Measurements from ENCODE around the gene ZCCHC24.
"Not testable (repeated sequence)": the region's sequence is repeated elsewhere in the genome, so short reads cannot be mapped to it uniquely, and the experiment has no call there.

Gene ZCCHC24

DNA sequence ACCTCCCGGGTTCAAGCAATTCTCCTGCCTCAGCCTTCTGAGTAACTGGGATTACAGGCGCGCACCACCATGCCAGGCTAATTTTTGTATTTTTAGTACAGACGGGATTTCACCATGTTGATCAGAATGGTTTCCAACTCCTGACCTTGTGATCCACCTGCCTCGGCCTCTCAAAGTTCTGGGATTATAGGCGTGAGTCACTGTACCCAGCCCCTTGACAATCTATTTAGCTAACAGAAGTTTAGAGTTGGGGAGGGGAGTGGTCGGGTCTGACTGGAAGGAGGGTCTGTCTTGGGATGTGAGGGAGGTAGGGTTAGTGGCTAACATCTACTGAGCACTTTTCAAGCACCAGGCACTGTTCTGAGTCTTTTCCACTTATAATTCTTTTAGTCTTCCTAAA is 27.0 kb upstream of the ZCCHC24 start:
- DNase-seq: no peak

DNA sequence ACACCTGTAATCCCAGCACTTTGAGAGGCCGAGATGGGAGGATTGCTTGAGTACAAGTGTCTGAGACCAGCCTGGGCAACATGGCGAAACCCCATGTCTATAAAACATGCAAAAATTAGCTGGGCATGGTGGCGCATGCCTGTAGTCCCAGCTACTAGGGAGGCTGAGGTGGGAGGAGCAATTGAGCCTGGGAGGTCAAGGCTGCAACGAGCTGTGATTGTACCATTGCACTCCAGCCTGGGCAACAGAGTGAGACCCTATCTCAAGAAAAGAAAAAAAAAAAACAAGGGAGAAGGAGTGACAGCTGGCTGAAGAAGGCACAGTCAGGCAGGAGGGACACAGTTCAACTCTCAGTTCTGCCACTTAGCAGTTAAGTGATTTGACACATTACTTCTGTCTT is 26.4 kb upstream of the ZCCHC24 start:
- DNase-seq: no peak

DNA sequence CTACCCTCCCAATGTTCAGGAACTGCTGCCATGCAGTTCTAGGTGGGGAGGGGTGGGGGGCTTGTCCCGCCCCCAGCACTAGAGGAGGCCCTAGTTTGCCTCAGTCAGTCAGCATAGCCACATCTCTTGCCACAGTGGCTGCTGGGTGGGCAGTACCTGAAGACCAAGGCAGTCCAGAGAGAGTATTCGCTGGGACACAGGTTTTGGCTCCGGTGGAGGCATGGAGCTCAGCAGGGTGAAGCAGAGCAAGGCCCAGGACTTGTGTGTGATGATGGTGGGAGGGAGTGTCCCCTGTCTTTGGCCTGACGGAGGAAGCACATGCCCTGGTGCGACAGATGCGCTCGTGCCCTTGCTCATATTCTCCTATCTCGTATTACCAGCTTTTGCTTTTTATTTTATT is 24.7 kb upstream of the ZCCHC24 start:
- no peak for DNase-seq

DNA sequence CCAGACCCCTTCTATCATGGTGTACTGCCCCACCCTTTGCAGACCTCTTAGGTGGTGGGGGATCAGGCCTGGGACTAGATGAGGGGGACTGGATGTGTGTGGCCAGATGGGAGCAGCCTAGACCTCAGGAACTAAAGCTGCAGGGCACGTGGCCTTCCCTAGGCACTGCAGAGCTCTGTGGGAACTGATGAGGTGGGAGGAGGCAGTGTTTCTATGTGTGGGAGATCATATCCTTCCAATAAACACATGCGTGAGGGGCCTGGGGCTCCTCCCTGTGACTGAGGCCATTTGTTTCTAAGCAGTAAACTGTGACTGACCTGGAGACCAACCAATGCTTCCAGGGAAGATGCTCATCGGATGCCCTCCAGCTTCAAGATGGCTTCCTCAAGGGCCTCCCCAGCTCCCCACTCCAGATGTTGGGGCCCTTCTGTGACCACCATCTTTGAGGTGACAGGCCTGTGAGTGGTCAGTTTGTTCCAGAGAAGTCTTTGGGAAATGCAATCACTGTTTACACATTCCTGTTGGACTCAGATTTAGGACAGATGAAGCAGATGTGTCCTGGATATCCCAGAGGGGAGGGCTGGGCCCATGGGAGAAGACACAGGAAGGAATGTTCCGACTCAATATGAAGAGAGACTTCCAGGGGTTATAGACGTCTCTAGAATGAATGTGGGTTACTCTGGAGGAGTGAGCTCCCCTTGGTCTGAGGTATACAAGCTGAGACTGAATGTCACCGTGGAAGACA is 23.6 kb upstream of the ZCCHC24 start:
- no peak for DNase-seq

DNA sequence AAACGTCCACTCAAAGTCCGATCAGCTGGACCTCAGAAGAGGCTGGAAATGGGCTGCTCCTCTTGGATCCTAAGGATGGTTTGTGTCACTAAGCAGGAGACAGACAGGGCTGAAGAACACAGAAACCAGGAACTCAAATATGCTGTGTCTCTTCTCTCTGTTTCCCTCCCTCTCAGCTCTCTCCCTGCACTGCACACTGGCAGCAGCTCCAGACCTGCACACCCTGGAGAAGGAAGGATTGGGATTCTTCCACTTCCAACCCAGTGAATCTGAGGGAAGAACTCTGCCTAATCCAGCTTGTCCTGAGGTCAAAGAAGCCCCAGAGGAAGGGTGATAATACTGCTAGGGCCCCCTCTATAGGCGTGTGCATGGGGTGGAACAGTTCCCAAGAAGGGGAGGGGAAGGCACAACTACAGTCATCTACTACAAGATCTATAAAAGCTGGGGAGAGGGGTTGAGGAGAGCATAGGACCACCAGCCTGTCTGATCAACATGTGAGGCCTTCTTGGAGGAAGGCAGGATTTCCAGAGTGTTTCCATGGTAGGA is 22.7 kb upstream of the ZCCHC24 start:
- no peak for DNase-seq

DNA sequence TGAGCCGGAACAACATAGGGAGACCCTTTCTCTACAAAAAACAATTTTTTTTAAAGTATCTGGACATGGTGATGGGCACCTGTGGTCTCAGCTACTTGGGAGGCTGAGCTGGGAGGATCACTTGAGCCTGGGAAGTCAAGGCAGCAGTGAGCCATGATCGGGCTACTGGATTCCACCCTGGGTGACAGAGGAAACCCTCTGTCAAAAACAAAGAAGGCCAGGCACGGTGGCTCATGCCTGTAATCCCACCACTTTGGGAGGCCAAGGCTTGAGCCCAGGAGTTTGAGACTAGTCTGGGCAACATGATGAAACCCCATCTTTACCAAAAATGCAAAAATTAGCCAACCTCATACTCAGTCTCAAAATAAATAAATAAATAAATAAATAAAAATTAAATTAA is 19.9 kb upstream of the ZCCHC24 start:
- DNase-seq: no peak

DNA sequence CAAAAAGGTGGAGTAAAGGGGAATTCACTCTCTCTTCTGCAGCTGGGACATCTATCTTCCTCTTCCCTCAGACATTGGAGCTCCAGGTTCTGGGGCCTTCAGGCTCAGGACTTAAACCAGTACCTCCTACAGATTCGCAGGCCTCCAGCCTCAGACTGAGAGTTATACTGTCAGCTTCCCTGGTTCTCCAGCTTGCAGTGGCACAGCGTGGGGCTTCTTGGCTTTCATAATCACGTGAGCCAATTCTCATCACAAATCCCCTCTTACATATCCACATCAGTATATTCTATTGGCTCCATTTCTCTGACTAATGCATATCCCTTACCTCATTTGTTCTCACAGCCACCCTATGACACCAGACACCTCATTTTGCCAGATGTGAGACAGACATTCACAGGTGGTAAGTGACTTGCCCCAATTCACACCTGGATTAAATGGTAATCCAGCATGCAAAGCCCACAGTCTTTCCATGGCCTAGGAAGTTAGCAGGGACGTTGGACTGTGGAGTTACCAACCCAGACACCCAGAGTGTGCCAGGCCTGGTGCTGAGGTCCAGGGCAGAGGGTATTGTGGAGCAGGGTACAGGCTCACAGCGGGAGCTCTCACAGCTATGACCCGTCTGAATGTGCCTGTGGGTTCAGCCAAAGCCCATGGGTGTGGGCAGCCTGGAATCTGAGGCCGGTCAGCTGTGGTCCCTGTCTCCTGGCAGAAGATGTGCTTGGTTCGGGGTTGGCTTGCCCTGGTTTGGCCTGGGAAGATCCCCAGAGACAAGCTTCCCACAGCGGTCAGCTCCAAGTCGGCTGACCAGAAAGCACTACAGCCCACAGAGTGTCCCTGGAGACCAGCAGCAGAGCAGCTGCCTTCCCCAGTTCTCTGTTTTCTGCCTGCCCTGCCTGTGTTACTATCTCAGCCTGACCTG is 18.4 kb upstream of the ZCCHC24 start:
- DNase-seq: no peak

DNA sequence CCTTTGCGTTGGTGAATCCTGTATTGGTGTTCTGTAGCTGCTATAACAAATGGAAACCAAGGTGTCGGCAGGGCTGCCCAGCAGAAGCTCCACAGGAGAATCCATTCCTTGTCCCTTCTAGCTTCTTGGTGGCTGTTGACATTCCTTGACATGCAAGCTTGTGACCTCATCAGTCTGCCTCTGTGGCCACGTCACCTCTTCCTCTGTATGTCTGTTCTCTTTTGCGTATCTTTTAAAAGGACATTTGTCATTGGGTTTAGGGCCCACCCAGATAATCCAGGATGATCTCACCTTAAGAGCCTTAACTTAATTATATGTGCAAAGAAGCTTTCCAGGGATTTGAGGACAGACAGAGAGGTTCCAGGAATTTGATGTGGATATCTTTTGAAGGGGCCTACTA is 15.3 kb upstream of the ZCCHC24 start:
- no peak for DNase-seq

DNA sequence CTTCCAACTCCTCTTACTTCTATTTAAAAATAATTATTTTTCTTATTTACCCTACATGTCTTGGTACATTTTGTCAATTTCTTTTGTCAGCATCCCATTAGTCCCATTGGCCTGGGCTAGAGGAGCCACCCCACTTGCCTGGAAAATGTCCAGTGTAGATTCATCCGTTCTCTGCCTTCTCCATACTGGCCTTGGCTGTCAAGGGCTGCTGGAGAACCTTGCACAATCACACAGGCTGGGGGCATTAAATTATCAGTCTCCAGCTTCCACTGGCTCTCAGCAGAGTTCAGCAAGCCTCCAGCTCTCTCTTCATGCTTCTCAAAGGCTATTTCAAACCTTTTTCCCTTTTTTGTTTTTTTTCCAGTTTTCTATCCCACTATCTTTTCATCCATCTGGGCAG is 13.8 kb upstream of the ZCCHC24 start:
- DNase-seq: no peak

DNA sequence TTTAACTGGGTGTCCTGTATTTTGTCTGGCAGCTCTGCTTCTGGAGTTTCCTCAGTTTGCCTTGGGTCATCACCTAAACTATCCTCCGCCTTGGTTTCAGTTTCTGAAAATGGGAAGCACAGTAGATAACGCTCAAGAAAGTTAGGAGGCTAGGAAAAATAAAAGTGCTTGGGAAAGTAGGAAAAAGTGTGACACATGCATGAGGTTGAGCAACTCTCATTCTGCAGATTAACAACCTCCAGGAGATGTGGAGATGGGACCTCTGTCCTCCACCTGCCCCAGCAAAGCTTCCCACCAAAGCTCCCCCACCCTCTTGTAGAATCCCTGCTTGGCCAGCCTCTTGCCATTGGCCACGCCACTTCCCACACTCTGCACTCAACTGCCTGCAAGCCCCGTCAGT is 13.1 kb upstream of the ZCCHC24 start:
- no peak for DNase-seq

DNA sequence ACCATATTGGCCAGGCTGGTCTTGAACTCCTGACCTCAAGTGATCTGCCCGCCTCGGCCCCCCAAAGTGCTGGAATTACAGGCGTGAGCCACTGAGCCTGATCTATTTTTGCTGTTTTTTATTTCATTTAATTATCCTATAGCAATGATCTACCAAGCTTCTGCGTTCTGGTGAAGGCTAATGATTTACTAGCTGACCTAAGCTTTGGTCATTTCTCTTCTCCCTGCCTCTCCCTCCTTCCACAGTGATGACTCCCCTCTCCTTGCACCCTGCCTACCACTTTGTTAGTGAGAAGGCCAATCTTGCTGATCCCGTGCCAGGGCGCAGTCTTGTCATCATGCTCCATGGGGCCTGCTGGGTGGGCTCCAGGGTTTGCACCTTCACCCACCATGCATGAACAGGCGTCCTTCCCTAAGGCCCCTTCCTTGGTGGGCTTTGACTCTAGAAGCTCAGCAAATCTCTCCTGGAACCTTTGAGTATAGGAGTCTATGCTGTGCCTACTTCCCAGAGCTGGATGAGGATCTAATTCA is 11.9 kb upstream of the ZCCHC24 start:
- DNase-seq: no peak

DNA sequence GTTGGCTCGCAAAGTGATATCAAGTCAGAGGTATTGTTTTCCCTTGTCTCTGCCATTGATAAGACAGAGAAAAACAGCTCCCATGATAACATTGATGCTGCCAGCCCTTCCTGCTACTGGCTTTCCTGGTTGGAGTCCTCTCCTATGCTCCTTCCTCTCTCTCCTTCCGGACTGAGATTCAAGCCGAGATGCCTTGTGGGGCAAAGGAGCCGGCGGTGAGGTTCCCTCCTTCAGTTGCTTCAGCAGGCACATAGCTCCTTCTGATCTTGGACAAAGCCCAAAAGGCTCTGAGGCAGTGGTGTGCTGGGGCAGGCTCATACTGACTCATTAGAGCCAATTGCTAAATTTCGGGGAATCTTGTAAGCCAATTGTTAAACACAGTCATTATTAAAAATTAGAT is 8.8 kb upstream of the ZCCHC24 start:
- DNase-seq: no peak

DNA sequence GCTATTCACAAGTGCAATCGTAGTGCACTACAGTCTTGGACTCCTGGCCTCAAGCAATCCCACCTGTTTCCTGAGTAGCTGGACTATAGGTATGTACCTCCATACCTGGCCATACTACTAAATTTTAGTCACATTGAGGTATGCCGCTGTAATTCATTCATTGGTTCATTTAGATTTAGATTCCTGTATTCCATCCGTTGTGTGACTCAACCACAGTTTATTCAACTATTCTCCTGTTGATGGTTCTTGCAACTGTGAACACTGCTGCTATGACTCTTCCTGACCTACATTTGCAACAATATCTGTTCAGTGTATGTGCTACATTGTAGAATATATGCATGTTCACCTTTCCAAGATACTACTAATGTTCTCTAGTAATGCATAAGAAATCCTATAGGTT is 8.0 kb upstream of the ZCCHC24 start:
- DNase-seq: no peak

DNA sequence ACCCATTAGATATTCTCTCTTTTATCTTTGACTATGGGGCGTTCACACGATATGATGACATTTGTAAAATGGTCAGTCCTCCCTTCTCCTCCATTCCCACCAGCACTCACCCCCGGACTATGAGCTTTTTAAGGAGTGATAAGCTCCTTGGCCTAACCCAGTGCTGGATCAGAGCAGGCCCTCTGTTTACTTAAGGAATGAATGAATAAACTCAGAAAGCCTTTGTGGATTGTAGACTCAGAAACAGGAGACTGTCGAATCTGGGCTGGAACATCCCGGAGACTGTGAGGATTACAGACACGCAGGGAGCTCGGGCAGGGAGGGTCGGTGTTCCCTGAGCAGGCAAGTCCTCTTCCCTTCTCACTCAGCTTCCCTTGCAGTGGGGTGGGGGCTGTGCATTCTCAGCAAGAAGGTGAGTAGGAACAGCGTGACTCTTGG is 6.8 kb upstream of the ZCCHC24 start:
- DNase-seq: no peak

DNA sequence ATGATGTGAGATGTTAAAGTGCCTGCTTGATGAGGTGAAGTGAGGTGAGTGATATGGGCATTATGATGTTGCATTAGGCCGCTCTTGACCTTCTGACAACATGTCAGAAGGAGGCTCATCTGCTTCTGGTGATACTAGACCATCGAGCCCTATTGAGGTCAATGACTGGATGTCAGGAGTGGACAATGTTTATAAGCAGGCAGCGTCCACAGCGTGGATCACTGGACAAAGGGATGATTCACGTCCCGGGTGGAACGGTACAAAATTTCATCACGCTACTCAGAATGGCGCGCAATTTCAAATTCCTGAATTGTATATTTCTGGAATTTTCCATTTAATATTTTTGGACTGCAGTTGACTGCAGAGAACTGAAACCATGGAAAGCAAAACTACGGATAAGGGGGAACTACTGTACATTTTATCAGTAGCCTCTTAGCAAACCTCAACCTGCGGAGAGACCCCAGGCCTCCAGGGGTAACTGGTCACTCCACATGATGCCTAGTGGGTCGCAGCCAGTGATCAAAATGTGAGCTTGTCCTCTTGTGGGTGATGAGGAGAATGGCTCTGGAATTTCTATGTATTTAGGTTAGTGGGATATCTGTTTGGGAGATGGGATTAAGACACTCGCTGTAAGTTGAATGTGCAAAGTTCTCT is 5.7 kb upstream of the ZCCHC24 start:
- no peak for DNase-seq

DNA sequence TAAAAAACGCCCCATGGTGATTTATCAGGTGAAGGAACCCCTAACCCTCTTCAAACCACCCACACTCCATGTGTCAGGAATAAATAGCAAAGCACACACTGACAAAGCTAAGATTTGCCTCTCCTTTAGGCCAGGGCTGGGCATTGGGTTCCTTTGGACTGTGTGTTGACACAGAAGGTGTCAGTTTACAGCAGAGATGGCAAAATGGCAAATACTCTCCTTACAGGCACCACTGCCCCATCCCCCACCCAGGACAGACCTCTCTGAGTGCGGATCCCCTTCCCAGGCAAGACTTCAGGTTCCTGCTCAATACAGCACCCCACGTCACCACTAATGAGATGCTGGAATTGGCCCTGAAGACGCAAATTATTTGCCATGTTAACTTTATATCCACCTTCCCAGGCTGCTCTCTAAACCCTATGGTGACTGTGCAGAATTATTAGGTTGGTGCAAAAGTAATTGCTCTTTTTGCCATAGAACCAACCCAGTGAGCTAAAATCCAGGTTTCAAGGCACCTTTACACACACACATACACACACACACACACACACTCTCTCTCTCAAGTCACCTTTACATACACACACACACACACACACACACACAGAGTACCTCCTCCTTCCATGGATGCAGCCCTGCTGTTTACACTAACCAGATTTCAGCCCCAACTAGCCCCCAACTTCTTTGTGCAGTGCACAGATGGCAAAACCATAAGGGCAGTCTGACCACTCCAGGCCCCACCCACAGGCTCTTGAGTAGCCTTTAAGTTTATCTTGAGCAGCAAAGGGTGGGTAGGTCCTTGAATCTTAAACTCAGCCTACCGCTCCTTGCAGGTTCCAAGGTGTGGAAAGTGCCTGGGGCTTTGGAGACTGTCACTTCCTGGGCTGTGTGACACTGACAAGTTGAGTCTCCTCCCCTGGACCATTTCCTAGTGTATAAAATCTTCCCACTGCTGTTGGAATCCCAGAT is 4.0 kb upstream of the ZCCHC24 start:
- DNase-seq: no peak

DNA sequence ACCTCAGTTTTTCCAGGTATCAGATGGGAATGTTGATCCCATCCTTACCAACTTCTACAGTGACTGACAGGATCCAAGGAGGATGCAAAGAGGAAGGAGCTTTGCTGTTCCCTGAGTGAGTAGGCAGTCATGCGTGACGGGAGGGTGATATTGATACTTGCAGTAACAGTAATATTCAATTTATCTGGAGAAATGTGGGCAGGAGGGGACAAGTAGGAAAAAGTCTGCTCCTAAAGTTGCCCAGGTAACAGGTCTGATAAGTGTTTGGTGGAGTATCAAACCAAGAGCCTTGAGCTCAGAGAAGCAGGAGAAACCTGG is 3.3 kb upstream of the ZCCHC24 start:
- DNase-seq: no peak

DNA sequence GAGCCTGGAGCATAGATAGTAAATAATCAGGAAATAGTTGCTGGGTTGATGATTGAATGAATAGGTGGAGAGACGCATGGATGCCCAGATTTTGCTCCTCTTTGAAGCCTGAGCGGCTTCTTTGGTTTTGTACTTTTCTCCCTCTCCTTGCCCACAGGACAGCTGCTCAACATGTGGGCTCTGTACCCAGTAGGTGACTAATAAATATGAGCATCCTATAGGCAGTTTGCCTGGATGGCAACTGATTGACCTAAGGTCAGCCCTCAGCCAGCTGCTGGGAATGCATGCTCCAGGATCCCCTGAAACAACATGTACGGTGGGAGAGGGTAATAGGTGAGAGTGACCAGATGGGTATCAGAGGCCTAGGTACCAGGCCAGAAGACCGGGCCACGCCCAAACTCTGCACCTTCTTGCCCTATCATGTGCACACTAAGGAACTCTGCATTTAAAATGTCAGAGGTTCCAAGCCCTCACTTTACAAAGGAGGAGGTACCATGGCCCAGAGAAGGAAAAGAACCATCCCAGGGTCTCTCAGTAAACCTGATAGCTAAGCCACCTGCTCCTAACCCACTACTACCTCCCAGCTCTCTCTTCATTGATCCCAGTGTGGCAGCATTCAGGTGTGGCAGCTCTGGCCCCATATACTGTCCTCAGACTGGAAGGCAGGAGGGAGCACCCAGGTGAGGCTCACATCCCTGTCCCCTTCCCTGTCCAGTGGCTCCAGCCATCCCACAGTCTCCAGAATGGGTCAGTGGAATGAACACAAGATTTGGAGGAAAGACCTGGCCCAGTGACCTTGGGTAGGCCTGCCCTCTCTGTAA is 2.7 kb upstream of the ZCCHC24 start:
- no peak for DNase-seq

DNA sequence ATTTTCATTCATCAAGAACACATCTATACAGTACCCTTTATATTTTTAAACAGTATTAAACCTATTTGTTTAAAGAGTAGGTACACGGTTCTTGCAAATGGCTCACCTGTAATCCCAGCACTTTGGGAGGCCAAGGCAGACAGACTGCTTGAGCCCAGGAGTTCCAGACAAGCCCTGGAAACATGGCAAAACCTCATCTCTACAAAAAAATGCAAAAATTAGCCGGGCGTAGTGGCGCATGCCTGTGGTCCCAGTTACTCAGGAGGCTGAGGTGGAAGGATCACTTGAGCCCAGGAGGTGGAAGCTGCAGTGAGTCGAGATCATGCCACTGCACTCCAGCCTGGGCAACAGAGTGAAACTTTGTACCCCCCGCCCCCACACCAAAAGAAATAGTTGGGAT is 1.8 kb upstream of the ZCCHC24 start:
- DNase-seq: not testable (repeated sequence)

DNA sequence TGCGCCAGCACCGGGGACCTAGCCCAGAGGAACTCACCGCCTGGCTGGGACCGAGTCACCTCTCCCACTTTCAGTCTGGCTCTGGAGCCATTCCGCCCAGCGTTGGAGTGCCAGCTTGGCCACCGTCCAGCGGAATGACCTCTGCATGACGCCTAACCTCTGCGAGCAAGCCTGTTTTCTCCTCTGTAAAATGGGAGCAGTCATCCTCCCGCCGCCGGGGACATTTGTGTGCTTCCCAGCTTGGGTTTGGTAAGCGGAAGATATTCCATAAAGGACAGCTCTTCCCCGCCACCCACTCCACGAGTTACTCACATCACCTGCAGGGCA is 1.3 kb upstream of the ZCCHC24 start:
- DNase-seq: no peak
